HepG2 (cell line): ENCODE measurements around the gene ADAMTS4. TPM values are rescaled to one million over a fixed set of nuclear protein-coding genes. Genes with fewer than 3 reads are reported as not detected.

Experiments
- DPF2 ChIP-seq: sonication (generic); formaldehyde crosslinking; IDR thresholded peaks from 2 replicates; pipeline ENCODE4 v1.4.0; 2020; ENCODE audit warnings: mild to moderate bottlenecking, low read depth, missing genetic modification reagents, borderline replicate concordance
- GLI4 ChIP-seq: sonication (generic); formaldehyde crosslinking; IDR thresholded peaks from 2 replicates; pipeline ENCODE4 v1.5.1; 2020; ENCODE audit warnings: missing genetic modification reagents, mild to moderate bottlenecking, moderate library complexity, borderline replicate concordance
- HNRNPUL1 ChIP-seq: fragments of 200-400 bp; formaldehyde crosslinking; IDR thresholded peaks from 2 replicates; pipeline ENCODE4 v1.6.1; 2017; ENCODE audit warnings: low read depth, mild to moderate bottlenecking, low read length, moderate library complexity
- IKZF4 ChIP-seq: sonication (generic); formaldehyde crosslinking; IDR thresholded peaks from 2 replicates; pipeline ENCODE4 v1.5.1; 2020; ENCODE audit warnings: borderline replicate concordance, mild to moderate bottlenecking, low read depth, missing genetic modification reagents; ENCODE audit errors: not compliant biosample characterization
- IRX3 ChIP-seq: sonication (generic); formaldehyde crosslinking; IDR thresholded peaks from 2 replicates; pipeline ENCODE4 v1.8.1; 2023; ENCODE audit warnings: mild to moderate bottlenecking, low read depth, missing genetic modification reagents, borderline replicate concordance
- MED1 ChIP-seq: sonication (generic); formaldehyde crosslinking; IDR thresholded peaks from 2 replicates; pipeline ENCODE4 v1.4.0; 2020; ENCODE audit warnings: missing genetic modification reagents
- NFIB ChIP-seq: sonication (generic); formaldehyde crosslinking; IDR thresholded peaks from 2 replicates; pipeline ENCODE4 v1.9.0; 2021; ENCODE audit warnings: missing genetic modification reagents, mild to moderate bottlenecking, borderline replicate concordance
- NFKB2 ChIP-seq: sonication (generic); formaldehyde crosslinking; IDR thresholded peaks from 2 replicates; pipeline ENCODE4 v1.4.0; 2020; ENCODE audit warnings: missing genetic modification reagents, borderline replicate concordance
- PRMT3 ChIP-seq: sonication (generic); formaldehyde crosslinking; IDR thresholded peaks from 2 replicates; pipeline ENCODE4 v1.8.1; 2022; ENCODE audit warnings: low read depth, mild to moderate bottlenecking, moderate library complexity, missing genetic modification reagents, borderline replicate concordance
- SOX6 ChIP-seq, 2 experiments: fragments of 450-650 bp in 1 of 2; sonication (generic) in 1 of 2; formaldehyde crosslinking in 1 of 2; IDR thresholded peaks; 2 replicates each; pipeline versions ENCODE4 v1.4.0 to v1.6.1; 2017 to 2020; ENCODE audit warnings: antibody characterized with exemption in 1 of 2, mild to moderate bottlenecking in 1 of 2, missing genetic modification reagents in 1 of 2
- TBX3 ChIP-seq: fragments of 450-650 bp; IDR thresholded peaks from 2 replicates; pipeline ENCODE4 v1.6.1; 2017; ENCODE audit warnings: antibody characterized with exemption, mild to moderate bottlenecking, inconsistent platforms, borderline replicate concordance
- TOPORS ChIP-seq: sonication (generic); formaldehyde crosslinking; IDR thresholded peaks from 2 replicates; pipeline ENCODE4 v1.8.0; 2023; ENCODE audit warnings: mild to moderate bottlenecking, missing genetic modification reagents
- ZBTB38 ChIP-seq: sonication (generic); formaldehyde crosslinking; IDR thresholded peaks from 2 replicates; pipeline ENCODE4 v1.5.1; 2020; ENCODE audit warnings: mild to moderate bottlenecking, missing genetic modification reagents
- ZC3H13 ChIP-seq: sonication (generic); formaldehyde crosslinking; IDR thresholded peaks from 2 replicates; pipeline ENCODE4 v1.8.1; 2023; ENCODE audit warnings: mild to moderate bottlenecking, missing genetic modification reagents, moderate library complexity
- ZNF570 ChIP-seq: sonication (generic); formaldehyde crosslinking; IDR thresholded peaks from 2 replicates; pipeline ENCODE4 v1.4.0; 2020; ENCODE audit warnings: mild to moderate bottlenecking, missing genetic modification reagents, borderline replicate concordance
- ZNF713 ChIP-seq: sonication (generic); formaldehyde crosslinking; IDR thresholded peaks from 2 replicates; pipeline ENCODE4 v1.4.0; 2020; ENCODE audit warnings: mild to moderate bottlenecking, missing genetic modification reagents
- ZNF768 ChIP-seq: sonication (generic); formaldehyde crosslinking; IDR thresholded peaks from 2 replicates; pipeline ENCODE4 v1.4.0; 2020; ENCODE audit warnings: missing genetic modification reagents
- ZNF816 ChIP-seq: sonication (generic); formaldehyde crosslinking; IDR thresholded peaks from 2 replicates; pipeline ENCODE4 v1.8.0; 2022; ENCODE audit warnings: missing genetic modification reagents, mild to moderate bottlenecking, borderline replicate concordance
- ZSCAN9 ChIP-seq: IDR thresholded peaks from 2 replicates; pipeline ENCODE4 v1.6.1; 2016; ENCODE audit warnings: borderline replicate concordance
- polyA plus RNA-seq, 8 experiments: library from polyadenylated mRNA; depleted of rRNA in 3 of 8; stranded (reverse) in 7 of 8; unstranded in 1 of 8; fragments of >200 nt; fragmentation: Illumina TruSeq in 4 of 8; extraction: Trizol in 4 of 8; gene quantifications; 2 replicates each; pipeline versions ENCODE4 v1.2.1 to v1.2.3, GENCODE V29; 2011 to 2016; ENCODE audit warnings: low read depth in 4 of 8, missing spikeins in 1 of 8, mixed read lengths in 1 of 8; ENCODE audit not compliant: insufficient read depth in 1 of 8
- total RNA-seq, 5 experiments: library from RNA; depleted of rRNA; stranded (reverse); fragments of >200 nt; fragmentation: Illumina TruSeq; extraction: Trizol; gene quantifications; 2 replicates each; pipeline ENCODE4 v1.2.3, GENCODE V29; 2016; ENCODE audit warnings: low read depth in 1 of 5
- TF ChIP-seq, protein P1 (sequence below): sonication (generic); formaldehyde crosslinking; IDR thresholded peaks from 2 replicates; pipeline ENCODE4 v1.4.0; 2020; ENCODE audit warnings: mild to moderate bottlenecking, missing genetic modification reagents

Gene ADAMTS4
- total and polyA plus RNA-seq, 2 of the 13 experiments (the other 11 are each of a cell fraction or from before 2014, with no cell fraction given), result 0.51 to 1.7 TPM

DNA sequence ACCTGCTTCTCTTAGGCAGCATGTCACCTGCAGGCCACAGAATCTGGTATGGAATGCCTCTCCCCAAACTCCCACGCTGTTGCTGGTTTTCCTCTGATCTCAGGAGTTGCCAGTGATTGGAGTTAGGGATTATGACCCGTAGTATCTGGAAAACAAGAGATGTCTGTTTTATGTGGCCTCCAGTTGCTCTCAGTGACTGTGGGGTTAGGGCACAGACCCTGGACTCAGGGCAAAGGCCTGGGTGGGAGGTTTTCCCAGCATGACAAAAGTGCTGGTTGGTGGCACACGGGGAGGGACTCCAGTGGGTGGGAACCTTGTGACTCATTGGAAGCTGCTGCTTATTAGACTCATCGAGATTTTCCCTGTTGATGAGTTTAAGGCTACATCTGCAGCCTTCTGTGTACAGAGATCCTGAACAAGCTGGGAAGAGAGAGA is 39.2 kb upstream of the ADAMTS4 start, which contains the start of gene NR1I3 (continued):
- peak; percentile 46; the same call in 1 of the 2 replicates for TF ChIP-seq TBX3
- TF ChIP-seq, protein P1, sequence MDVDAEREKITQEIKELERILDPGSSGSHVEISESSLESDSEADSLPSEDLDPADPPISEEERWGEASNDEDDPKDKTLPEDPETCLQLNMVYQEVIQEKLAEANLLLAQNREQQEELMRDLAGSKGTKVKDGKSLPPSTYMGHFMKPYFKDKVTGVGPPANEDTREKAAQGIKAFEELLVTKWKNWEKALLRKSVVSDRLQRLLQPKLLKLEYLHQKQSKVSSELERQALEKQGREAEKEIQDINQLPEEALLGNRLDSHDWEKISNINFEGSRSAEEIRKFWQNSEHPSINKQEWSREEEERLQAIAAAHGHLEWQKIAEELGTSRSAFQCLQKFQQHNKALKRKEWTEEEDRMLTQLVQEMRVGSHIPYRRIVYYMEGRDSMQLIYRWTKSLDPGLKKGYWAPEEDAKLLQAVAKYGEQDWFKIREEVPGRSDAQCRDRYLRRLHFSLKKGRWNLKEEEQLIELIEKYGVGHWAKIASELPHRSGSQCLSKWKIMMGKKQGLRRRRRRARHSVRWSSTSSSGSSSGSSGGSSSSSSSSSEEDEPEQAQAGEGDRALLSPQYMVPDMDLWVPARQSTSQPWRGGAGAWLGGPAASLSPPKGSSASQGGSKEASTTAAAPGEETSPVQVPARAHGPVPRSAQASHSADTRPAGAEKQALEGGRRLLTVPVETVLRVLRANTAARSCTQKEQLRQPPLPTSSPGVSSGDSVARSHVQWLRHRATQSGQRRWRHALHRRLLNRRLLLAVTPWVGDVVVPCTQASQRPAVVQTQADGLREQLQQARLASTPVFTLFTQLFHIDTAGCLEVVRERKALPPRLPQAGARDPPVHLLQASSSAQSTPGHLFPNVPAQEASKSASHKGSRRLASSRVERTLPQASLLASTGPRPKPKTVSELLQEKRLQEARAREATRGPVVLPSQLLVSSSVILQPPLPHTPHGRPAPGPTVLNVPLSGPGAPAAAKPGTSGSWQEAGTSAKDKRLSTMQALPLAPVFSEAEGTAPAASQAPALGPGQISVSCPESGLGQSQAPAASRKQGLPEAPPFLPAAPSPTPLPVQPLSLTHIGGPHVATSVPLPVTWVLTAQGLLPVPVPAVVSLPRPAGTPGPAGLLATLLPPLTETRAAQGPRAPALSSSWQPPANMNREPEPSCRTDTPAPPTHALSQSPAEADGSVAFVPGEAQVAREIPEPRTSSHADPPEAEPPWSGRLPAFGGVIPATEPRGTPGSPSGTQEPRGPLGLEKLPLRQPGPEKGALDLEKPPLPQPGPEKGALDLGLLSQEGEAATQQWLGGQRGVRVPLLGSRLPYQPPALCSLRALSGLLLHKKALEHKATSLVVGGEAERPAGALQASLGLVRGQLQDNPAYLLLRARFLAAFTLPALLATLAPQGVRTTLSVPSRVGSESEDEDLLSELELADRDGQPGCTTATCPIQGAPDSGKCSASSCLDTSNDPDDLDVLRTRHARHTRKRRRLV (CRISPR knock-in tag), result no peak
- no peak for TF ChIP-seq HNRNPUL1
- TF ChIP-seq MED1 (CRISPR knock-in tag), result peak; percentile 55; the same call in 1 of the 2 replicates
- peak; percentile 60; the same call in 1 of the 2 replicates for TF ChIP-seq ZNF816 (CRISPR knock-in tag)
- no peak for TF ChIP-seq ZC3H13 (CRISPR knock-in tag)
- no peak for TF ChIP-seq ZNF713
- TF ChIP-seq NFIB (CRISPR knock-in tag), result no peak
- no peak for TF ChIP-seq ZSCAN9 (CRISPR knock-in tag)
- TF ChIP-seq PRMT3, result no peak
- no peak for TF ChIP-seq IRX3
- no peak for TF ChIP-seq ZBTB38 (CRISPR knock-in tag)
- TF ChIP-seq DPF2 (CRISPR knock-in tag), result peak; percentile 63; the same call in 1 of the 2 replicates
- TF ChIP-seq IKZF4, result no peak
- no peak for TF ChIP-seq SOX6 (IDR thresholded peaks at IDR 0.05)
- peak; percentile 79 for TF ChIP-seq SOX6 (CRISPR knock-in tag; IDR thresholded peaks at IDR 0.05)
- no peak for TF ChIP-seq TOPORS (CRISPR knock-in tag)
- no peak for TF ChIP-seq GLI4 (CRISPR knock-in tag)
- no peak for TF ChIP-seq ZNF768 (CRISPR knock-in tag)
- TF ChIP-seq ZNF570 (CRISPR knock-in tag), result no peak
- TF ChIP-seq NFKB2 (CRISPR knock-in tag), result no peak
